Left colon (tissue), 2 donors: ENCODE results near the gene KLHL13. TPM values are rescaled to one million over a fixed set of nuclear protein-coding genes. Genes with fewer than 3 reads are reported as not detected.
"Not testable (repeated sequence)": the region's sequence is repeated elsewhere in the genome, so short reads cannot be mapped to it uniquely, and the experiment has no call there.

Source experiments
- ATAC-seq: fragments of 200-7000 bp; cut with Tn5 transposase; one replicate; pipeline ENCODE4 v1.9.1; 2020; ENCODE audit warnings: mild to moderate bottlenecking, moderate library complexity
- DNase-seq, 2 donors: peaks; one replicate each; pipeline ENCODE4 v3.0.0-alpha.2; 2020
- intact Hi-C, 2 donors: fragments of 100-400 bp; cut with DNase I in 1 of 2; cut with micrococcal nuclease in 1 of 2; formaldehyde crosslinking; loops; one replicate each; pipeline versions ENCODE4 v1.11.2 to v1.14.0; 2022; cut with DNase I, micrococcal nuclease
- total RNA-seq, 2 donors: library from RNA; stranded (reverse); fragmentation: NEBNext Ultra II Directional; extraction: Animal tissue kit (Norgen Biotek cat#: 25700); gene quantifications; one replicate each; pipeline ENCODE4 v1.2.1, GENCODE V29; 2021
- donor health status: DM: no; HTN: no; CAD: no.
- donor health status: DM: yes; HTN: yes; CAD: no.

Gene KLHL13
- total RNA-seq, 2 donors from 2014 or later = 3.0 to 6.3 TPM

DNA sequence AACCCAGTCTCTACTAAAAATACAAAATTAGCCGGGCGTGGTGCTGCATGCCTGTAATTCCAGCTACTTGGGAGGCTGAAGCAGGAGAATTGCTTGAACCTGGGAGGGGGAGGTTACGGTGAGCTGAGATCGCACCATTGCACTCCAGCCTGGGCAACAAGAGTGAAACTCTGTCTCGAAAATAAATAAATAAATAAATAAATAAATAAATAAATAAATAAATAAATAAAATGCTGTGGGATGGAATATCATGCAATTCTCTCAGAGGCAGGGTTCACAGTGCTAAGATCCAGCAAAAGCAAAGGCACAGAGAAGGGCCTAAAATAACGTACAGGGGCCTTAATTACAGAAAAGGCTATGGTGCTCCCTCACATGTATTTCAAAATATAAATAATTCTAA is 114.2 kb downstream of the KLHL13 start:
- intact Hi-C loops, DNase-seq, ATAC-seq: not testable (repeated sequence)

DNA sequence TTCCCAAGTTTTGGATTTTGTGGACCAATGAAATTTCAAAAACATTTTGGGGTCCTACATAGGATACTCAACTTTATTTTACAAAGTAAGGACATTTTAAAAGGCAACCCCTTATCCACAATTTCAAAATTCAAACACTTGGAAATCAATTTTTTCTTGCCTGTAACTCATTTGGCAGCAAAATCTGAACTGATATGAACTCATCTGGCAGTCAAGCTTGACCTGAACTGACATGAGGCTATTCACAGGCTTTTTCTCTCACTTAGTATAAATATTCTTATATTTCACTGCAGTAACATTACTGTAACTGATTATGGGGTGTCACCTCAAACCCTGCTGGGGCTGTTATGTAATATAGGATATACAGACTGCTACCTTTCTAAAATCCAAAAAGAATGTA is 116.1 kb downstream of the KLHL13 start:
- intact Hi-C loops = no loop called here
- DNase-seq = no peak
- no peak for ATAC-seq

DNA sequence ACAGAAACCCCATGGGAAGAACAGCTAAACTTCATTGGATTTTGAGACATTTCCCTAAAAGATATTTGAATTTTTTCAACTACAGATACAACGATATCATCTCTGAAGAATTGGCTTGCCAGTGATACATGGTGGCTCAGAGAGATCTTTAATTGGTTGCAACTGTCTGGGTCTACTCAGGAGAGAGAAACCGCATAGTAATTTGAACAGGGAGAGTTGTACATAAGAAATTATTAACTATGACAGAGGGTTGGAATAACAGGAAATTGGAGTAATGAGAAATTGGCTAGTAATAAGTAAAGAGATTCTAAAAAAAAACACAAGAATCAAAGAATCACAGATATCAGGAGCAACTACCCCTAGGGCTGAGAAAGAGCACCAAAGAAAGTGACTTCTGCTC is 118.4 kb downstream of the KLHL13 start:
- DNase-seq = no peak
- ATAC-seq = no peak
- intact Hi-C loops = no loop called here

DNA sequence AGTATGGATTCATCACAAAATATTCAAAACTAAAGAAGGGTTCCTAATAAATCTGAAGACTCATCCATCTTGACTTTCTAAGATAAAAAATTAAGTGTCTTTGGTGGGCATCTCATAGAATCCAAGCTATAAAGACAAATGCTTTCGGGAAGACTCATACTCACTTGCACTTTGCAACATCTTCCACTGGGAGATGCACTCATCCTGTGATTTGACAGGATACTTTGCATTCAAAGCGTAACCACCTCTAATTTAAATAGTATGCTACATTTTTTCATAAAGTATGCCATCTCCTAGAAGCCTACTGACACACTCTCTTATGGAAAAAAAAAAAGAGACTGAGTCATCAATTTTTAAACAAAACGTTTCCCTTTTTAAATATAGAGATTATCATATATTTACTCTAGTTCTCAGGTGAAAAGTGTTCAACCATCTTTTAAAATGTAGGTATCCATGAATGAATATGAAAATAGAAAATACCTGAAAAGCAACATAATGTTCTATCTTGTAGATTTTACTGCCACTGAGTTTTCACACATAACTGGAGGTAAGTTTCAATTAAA is 119.6 kb downstream of the KLHL13 start:
- ATAC-seq (peak; percentile 48), DNase-seq (no peak)
- intact Hi-C loops = no loop called here

DNA sequence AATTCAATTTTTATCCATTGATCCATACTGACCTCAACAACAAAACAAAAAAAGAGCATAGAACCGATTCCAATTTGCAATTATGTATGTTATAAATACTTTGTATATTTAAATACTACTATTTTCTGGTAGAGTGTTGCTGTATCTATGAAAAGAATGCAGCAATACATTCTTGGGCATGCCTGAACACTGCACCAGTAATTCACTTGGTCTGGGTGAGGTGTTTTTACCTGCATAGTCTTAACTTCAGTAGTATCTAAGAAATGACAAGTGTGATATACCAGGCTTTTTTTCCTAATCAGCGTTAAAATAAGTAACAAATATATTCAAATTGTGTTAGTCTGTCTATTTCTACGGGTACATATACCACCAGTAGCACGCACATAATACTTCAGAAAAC is 120.2 kb downstream of the KLHL13 start:
- DNase-seq (no peak), ATAC-seq (no peak)
- intact Hi-C loops = no loop called here

DNA sequence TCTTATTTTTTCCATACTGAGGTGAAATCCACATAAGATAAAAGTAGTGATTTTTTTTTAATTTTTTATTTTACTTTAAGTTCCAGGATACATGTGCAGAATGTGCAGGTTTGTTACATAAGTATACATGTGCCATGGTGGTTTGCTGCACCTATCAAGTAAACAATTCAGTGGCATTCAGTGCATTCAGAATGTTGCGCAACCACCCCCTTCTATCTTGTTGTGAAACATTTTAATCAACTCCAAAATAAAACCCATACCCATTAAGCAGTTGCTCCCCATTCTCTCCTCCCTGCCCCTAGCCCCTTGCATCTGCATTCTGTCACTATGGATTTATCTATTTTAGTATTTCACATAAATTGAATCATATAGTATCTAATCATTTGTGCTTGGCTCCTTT is 121.2 kb downstream of the KLHL13 start:
- DNase-seq = no peak
- ATAC-seq = no peak
- intact Hi-C loops = no loop called here

DNA sequence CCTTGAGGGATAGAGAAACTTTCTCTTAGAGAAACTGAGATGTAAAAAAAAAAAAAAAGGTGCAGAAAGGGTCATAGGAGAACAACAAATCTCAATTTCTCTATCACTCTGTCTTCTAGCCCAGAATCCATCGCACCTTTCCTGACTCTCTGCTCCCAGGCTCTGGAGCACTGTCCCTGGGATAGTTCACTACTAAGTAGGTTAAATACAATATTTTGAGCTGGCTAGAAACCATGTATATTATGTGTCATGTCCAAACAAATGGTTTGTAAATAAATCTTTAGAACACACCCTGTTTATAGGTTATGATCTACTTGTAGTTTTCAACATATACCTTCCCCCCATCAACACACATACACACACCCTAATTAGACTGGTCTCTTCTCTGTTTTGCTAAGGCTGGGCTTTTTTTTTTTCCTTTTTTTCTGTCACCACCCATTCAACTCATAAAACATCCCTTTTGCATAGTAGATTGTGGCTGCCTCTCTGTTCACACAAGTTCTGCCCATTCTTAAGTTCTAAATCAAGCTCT is 124.4 kb downstream of the KLHL13 start:
- ATAC-seq (peak; percentile 69), DNase-seq (no peak)
- intact Hi-C loops = no loop called here

DNA sequence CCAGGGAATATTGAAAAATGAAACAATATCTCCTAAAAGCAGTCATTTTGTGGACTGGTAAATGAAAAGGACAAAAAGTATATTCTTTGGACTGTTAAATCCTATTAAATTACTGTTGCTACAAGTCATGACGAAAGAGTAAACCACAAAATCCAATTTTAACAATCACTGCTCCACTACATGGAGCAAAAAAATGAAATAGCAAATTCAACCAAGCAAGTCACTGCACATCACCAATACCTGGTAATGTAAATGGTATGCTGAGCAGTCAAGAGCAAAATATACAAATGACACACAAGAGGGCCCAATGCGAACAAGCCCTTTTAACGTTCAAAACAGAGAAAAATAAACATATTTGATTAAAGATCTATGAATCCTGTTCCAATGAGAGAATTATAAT is 126.2 kb downstream of the KLHL13 start:
- ATAC-seq = no peak
- intact Hi-C loops = no loop called here
- DNase-seq = no peak

DNA sequence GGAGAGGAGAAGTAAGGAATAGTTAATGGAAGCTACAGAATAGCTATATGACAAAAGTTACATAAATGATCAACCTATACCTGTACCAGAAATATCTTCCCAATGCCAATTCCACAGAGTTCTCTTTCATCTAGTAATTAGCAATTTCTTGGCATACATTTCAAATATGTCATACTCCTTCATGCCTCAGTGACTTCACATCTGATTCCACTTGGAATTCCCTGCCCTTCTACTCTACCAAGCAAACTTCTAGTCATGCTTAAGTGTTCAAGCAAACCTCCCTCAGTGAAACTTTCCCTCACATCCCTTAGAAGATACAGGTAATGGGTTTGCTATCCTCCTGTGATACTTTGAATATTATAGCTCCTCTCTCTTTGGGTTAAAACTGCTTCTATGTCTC is 127.1 kb downstream of the KLHL13 start:
- DNase-seq (no peak), ATAC-seq (no peak)
- intact Hi-C loops = no loop called here

DNA sequence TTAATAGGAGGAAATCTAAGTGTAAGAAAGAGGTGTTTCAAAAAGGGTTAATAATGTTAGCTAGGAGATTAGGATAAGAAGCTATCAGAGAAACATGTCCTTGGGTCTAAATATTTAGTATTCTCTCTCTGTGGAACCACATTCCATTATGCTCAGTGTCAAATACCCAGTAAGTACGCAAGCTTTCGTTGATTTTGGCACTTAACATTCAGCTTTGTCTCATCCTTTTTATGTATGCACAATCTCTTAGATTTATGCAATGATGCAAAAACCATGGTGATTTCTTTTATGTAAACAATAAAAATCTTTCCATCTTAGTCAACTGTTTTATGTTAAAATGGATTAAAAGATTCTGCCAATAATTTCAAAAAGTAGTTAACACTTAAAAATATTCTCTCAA is 129.2 kb downstream of the KLHL13 start:
- intact Hi-C loops = no loop called here
- ATAC-seq = no peak
- DNase-seq = no peak

DNA sequence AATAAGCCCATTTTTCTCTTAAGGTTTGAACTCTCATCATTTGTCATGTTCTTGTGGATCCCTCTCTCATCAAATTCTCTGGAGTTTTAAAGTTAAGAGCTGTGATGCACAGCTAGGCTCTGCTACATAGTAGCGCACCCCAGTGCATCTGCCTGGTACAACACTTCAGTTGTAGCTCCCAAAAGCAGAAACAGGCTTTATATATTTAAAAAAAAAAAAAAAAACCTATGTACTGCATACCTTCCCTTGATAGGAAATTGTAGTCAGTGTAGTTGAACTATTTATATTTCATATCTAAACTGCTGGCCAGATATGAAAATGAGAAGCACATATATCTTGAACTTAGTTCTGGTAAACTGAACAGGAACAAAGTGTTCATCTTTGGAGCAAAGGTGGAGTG is 131.4 kb downstream of the KLHL13 start:
- ATAC-seq = peak; percentile 87
- peak; percentile 36 to 41 for DNase-seq
- intact Hi-C loops = no loop called here

DNA sequence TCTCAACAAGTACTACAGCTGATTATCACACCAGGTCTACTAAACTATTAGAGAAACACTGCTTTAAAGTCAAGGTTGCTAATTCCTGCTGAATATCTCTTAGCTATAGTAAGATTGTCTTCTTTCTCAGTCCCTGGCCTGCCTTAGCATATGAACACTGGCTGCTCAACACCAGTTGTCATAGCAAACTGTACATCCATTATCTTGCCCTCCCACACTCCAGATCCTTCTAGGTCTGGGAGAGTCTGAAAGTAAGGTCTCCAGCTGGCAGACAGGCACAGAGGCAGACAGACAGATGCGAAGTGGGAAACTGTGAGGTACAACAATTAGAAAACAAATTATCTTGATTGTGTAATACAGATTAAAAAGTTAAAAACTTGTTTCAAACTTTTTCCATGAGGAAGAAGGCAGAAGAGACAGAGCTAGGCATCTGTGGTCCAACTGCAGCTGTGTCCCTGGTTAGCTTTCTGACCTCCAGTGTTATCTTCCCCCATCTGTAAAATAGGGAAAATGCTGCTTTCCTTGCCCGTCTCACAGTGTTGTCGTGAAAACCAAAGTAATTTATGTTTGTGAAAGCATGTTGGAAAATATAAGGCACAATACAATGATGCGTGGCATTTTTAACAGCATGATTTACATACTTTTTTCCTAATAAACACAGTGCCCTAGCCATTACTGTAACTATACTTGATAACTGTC is 133.8 kb downstream of the KLHL13 start:
- ATAC-seq = no peak
- DNase-seq = no peak
- intact Hi-C loops = no loop called here

DNA sequence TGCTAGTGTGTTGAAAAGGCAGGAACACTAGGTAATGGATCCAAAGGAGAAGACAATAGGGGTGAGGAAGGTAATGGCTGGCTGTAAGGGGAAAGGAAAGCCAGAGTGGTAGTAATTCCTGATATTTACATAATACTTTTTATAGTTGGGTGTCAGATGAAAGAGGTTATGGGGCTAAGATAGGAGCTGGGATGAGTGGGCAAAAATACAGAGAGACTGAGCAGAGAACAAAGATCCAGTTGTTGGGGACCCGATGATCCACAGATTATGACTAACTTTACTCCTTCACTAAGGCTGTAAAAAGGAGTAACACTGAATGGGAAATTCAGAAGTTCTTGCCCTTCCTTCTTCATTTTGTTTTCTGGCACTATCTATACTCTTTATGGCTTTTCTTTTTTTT is 138.2 kb downstream of the KLHL13 start:
- intact Hi-C loops = no loop called here
- ATAC-seq (peak; percentile 63), DNase-seq (no peak)

DNA sequence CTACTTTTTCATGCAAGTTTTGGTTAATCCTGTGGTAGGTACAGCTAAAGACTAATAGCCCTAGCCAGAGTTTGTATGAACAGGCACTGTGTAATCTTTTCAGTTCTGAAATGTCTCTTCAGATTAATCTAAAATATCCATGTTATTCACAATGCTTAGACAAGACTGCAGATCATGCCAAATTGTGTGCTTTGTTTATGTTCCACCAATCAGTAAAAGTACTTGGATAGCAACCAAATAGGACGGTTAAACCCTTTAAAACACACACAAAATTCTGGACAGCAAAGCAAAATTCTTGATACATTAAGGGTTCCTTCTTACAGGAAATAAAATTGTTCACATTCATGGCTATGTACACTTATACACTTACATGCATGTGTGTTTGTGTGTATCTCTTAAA is 139.1 kb downstream of the KLHL13 start:
- intact Hi-C loops = no loop called here
- ATAC-seq (no peak), DNase-seq (no peak)

DNA sequence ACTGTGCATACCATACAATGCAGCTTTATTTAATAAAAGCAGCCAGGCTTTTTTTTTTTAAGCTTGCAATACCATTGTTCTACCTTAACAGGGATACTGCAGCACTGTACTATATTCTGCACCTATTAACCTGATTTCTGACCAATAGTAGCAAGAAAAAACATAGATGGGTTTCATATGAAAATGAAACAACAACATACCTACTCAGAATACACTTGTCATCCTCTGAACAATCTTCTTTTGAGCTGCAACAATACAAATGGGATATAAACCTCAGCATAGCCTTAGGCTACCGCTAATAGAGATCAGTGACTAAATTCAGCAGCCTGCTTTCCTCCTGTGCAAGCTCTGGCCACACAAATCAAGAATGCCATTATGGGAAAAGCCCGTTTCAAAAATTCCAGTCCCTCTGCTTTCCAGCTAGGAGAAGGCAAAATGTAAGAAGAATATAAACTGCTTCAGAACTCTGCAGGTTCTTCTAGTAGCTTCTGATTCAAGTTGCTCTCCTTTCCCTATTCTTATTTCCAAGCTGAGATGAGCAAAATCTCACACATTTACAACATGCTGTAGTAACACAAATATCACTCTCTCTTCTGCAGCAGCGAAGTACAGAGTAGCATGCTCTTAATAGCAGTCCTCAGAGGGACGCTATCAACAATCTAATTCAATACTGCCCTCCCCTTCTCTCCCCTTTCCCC is 143.4 kb downstream of the KLHL13 start:
- intact Hi-C loops = no loop called here
- DNase-seq (no peak), ATAC-seq (no peak)

DNA sequence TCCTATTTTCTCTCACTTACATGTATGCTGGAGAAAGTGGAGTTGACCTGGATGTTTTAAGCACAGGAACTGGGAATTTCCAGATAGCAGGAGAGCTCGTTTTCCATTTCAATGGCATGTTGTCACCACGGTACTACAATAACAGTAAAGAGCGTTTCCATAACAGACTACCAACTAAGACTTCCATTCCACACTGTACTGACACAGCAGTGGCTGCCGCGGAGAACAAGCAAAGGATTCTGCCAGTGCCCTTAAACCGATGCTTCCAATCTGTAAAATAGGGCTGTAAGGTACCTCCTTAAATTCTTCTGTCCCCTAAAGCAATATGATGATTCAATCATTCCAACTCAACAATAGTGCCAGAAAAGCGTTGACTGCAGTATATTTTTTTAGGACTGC is 143.9 kb downstream of the KLHL13 start:
- ATAC-seq (no peak), DNase-seq (no peak)
- intact Hi-C loops = no loop called here

DNA sequence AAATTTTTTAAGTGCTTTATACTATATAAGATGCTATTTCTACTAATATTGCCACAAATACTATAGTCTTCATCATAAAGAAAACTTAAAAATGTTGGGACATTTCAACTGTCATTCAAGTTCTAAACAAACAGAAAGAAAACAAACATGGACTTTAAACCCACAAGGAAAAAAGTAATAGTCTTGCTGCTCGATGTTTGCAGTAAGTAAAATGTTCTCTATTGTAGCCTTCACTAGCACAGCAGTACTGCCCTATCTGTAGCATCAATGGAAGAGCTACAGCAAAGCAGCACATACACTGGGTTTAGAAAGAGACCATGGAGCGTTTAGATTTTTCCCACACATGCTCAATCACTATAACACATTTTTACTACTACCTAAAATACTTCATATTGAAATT is 146.8 kb downstream of the KLHL13 start:
- intact Hi-C loops = no loop called here
- ATAC-seq = peak; percentile 89
- DNase-seq = no peak

DNA sequence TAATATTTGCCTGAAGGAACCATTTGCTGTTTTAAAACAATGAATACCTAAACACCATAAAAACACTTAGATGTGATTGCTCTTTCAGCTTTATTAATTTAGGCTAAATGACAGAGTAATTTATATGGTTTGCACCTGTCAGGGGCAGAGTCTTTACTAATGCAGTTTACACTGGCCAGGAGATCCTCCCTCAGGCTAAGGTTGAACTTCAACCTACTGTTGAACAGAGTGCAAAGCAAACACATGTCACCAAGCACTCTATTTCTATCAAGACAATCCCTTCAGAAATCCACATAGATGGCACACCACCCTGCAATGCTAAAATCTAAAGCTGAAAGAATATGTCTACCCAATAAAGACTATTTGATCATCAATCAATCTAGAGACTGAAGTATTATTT is 147.3 kb downstream of the KLHL13 start:
- intact Hi-C loops = no loop called here
- ATAC-seq = peak; percentile 98
- DNase-seq = no peak

DNA sequence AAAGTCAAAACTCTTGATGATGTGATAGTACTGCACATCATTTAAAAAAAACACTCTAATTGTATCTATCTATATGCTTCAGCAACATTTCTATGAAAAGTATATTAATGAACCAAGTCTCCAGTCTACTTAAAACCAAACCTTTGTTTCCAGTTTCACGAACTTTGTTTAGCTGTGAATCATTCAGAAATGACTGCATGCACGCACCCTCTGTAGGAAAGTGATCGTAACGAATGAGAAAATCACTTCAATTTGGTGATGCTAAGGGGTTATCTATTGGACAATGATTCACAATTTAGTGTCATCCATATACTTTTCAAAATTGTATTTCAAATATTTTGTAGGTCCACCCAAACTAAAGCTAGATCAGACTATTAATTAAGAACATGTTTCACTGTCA is 157.6 kb downstream of the KLHL13 start:
- intact Hi-C loops = no loop called here
- ATAC-seq = no peak

DNA sequence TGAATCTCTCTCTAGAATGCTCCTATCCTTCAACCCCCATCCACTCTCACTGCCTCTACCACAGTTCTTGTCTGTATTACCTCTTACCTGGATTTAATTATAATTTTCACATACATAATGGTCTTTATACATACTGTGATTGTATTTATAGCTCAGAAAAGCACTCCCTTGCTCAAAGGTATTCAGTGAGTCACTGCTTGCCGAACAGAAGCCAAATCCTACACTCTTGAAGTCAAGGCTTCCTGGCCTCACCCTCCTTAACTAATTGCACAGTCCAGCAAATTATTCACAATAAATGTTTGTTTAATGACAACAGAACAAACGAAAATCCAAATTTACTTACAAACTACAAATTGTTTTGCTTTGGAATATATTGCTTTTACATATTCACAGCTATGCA is 159.5 kb downstream of the KLHL13 start:
- ATAC-seq (no peak), DNase-seq (no peak)
- intact Hi-C loops = no loop called here

More for the DNA sequence above, 157.6 kb downstream of the KLHL13 start:
- no peak for DNase-seq
